Measurements from ENCODE around the gene EHMT1. TPM values are rescaled to one million over a fixed set of nuclear protein-coding genes. Genes with fewer than 3 reads are reported as not detected.

The EHMT1 gene
- total and polyA plus RNA-seq, 9 of the 15 experiments (the other 6 are each of a cell fraction or from before 2014, with no cell fraction given) = 2.2 to 76.0 (median 36.4) TPM

DNA sequence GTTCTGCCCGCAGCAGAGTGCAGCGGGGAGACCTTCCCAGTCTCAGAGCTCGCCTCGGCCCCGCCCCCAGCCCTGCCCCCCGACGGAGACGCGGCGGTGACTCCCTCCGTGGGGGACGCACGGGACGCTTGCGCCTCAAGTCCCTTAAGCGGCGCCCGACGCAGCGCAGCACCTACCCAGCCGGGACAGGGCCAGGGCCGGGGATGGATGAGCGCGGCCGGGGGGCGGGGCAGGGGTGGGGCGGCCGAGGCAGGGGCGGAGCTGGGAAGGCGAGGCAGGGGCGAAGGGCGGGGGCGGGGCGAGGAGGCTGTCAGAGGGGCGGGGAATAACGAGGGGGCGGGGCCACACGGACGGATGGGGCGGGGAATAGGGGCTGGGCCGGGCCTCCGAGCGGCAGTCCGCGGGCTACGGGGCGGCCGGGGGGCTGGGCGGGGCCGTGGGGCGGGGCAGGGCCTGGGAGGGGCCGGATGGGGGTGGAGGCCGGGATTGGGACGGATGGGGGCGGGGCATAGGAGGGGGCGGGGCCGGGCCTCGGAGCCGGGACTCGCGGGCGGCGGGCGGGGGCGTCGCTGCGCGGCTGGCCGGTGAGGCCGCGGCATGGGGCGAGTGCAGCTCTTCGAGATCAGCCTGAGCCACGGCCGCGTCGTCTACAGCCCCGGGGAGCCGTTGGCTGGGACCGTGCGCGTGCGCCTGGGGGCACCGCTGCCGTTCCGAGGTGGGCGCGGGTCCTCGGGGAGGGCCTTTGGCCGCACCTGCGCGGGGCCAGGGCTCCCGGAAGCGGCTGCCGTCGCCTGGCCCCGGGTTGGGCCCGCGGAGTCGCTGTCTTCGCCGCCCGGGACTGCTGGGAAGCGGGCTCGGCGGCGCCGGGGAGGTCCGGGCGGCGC lies 13.4 kb upstream of the EHMT1 start, which contains the start of gene ARRDC1 (continued):
- TF ChIP-seq POLR2A (conservative IDR thresholded peaks at IDR 0.05) (peak; percentile 72), KDM5B (IDR thresholded peaks at IDR 0.05; ENCODE audit: insufficient replicate concordance, low read depth, low read length) (peak; percentile 75), KDM2B (CRISPR knock-in tag; IDR thresholded peaks at IDR 0.05) (peak; percentile 81; the same call in 1 of the 2 replicates), ZNF830 (CRISPR knock-in tag; IDR thresholded peaks at IDR 0.05) (no peak), SPI1 (IDR thresholded peaks at IDR 0.05; ENCODE audit: borderline replicate concordance, low read depth, low read length) (no peak), PRPF4 (IDR thresholded peaks at IDR 0.05; ENCODE audit: insufficient read depth, low read depth, low read length, poor library complexity, severe bottlenecking) (no peak), ZNF707 (CRISPR knock-in tag; conservative IDR thresholded peaks at IDR 0.05) (no peak), POLR2G (IDR thresholded peaks at IDR 0.05; ENCODE audit: low read depth, low read length) (peak; percentile 86), RAD21 (CRISPR knock-in tag; conservative IDR thresholded peaks at IDR 0.05 in 1 of 2, IDR thresholded peaks at IDR 0.05 in 1 of 2) (no peak), TEAD2 (tag; IDR thresholded peaks at IDR 0.05) (no peak), PHF8 (IDR thresholded peaks at IDR 0.05; ENCODE audit: borderline replicate concordance, low read length) (peak; percentile 90; the same call in 1 of the 2 replicates), RAD51 (IDR thresholded peaks at IDR 0.05; ENCODE audit: borderline replicate concordance, low read depth) (no peak), PHF21A (IDR thresholded peaks at IDR 0.05; ENCODE audit: borderline replicate concordance, low read depth) (no peak), KAT2B (IDR thresholded peaks at IDR 0.05; ENCODE audit: low read depth, low read length) (no peak)
- TF ChIP-seq, protein P1, sequence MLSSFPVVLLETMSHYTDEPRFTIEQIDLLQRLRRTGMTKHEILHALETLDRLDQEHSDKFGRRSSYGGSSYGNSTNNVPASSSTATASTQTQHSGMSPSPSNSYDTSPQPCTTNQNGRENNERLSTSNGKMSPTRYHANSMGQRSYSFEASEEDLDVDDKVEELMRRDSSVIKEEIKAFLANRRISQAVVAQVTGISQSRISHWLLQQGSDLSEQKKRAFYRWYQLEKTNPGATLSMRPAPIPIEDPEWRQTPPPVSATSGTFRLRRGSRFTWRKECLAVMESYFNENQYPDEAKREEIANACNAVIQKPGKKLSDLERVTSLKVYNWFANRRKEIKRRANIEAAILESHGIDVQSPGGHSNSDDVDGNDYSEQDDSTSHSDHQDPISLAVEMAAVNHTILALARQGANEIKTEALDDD (IDR thresholded peaks at IDR 0.05) = no peak
- TF ChIP-seq, protein P2, sequence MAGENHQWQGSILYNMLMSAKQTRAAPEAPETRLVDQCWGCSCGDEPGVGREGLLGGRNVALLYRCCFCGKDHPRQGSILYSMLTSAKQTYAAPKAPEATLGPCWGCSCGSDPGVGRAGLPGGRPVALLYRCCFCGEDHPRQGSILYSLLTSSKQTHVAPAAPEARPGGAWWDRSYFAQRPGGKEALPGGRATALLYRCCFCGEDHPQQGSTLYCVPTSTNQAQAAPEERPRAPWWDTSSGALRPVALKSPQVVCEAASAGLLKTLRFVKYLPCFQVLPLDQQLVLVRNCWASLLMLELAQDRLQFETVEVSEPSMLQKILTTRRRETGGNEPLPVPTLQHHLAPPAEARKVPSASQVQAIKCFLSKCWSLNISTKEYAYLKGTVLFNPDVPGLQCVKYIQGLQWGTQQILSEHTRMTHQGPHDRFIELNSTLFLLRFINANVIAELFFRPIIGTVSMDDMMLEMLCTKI (IDR thresholded peaks at IDR 0.05; ENCODE audit: partially characterized antibody) = no peak
- TF ChIP-seq, protein P3, sequence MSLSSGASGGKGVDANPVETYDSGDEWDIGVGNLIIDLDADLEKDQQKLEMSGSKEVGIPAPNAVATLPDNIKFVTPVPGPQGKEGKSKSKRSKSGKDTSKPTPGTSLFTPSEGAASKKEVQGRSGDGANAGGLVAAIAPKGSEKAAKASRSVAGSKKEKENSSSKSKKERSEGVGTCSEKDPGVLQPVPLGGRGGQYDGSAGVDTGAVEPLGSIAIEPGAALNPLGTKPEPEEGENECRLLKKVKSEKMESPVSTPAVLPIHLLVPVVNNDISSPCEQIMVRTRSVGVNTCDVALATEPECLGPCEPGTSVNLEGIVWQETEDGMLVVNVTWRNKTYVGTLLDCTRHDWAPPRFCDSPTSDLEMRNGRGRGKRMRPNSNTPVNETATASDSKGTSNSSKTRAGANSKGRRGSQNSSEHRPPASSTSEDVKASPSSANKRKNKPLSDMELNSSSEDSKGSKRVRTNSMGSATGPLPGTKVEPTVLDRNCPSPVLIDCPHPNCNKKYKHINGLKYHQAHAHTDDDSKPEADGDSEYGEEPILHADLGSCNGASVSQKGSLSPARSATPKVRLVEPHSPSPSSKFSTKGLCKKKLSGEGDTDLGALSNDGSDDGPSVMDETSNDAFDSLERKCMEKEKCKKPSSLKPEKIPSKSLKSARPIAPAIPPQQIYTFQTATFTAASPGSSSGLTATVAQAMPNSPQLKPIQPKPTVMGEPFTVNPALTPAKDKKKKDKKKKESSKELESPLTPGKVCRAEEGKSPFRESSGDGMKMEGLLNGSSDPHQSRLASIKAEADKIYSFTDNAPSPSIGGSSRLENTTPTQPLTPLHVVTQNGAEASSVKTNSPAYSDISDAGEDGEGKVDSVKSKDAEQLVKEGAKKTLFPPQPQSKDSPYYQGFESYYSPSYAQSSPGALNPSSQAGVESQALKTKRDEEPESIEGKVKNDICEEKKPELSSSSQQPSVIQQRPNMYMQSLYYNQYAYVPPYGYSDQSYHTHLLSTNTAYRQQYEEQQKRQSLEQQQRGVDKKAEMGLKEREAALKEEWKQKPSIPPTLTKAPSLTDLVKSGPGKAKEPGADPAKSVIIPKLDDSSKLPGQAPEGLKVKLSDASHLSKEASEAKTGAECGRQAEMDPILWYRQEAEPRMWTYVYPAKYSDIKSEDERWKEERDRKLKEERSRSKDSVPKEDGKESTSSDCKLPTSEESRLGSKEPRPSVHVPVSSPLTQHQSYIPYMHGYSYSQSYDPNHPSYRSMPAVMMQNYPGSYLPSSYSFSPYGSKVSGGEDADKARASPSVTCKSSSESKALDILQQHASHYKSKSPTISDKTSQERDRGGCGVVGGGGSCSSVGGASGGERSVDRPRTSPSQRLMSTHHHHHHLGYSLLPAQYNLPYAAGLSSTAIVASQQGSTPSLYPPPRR (CRISPR knock-in tag; IDR thresholded peaks at IDR 0.05; ENCODE audit: borderline replicate concordance) = no peak
- TF ChIP-seq, protein P4, sequence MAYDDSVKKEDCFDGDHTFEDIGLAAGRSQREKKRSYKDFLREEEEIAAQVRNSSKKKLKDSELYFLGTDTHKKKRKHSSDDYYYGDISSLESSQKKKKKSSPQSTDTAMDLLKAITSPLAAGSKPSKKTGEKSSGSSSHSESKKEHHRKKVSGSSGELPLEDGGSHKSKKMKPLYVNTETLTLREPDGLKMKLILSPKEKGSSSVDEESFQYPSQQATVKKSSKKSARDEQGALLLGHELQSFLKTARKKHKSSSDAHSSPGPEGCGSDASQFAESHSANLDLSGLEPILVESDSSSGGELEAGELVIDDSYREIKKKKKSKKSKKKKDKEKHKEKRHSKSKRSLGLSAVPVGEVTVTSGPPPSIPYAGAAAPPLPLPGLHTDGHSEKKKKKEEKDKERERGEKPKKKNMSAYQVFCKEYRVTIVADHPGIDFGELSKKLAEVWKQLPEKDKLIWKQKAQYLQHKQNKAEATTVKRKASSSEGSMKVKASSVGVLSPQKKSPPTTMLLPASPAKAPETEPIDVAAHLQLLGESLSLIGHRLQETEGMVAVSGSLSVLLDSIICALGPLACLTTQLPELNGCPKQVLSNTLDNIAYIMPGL (CRISPR knock-in tag; IDR thresholded peaks at IDR 0.05) = no peak
